ENCODE measurements around the gene GATA5. TPM values are rescaled to one million over a fixed set of nuclear protein-coding genes. Genes with fewer than 3 reads are reported as not detected.

Gene GATA5
- total RNA-seq, 1 experiment from 2014 or later = 1.4 TPM

DNA sequence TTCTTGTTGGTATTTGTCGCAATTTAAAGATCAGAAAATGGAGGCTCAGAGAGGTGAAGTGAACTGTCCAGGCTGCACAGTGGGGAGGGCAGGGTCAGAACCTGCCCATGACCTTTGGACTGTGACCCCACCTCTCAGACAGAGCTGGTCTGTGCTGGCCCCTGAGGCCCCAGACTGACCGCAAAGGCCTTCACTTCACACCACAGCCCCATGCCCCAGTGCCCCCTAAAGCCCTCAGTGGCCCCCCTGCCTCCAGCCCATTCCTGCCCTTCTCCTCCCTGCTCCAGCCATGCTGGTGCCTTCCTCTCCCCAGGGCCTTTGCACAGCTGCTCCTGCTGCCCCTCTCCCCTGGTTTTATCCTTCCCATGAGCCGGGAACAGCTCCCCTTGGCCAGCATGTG lies 39.1 kb downstream of the GATA5 start:
- H3K27me3 Mint-ChIP-seq (ENCODE audit: low read depth) = no peaks in the 10 kb centered on the region; the same call in none of the 2 replicates
- ChIA-PET POLR2A (no interaction called here), CTCF (interaction anchor here (1.4 kb wide), 1 partner anchor 112 kb away, joined by 3 read pairs; no protein-coding TSS in a partner anchor)
- no peak overlapping the region for H3K27ac Mint-ChIP-seq
- DNase-seq (ENCODE audit: low spot score) = no peak
- no peak overlapping the region for H3K4me3 Mint-ChIP-seq
- no peak for ATAC-seq
- TF ChIP-seq FOXJ3 (CRISPR knock-in tag; IDR thresholded peaks at IDR 0.05; ENCODE audit: borderline replicate concordance) (no peak), IRF2 (CRISPR knock-in tag; IDR thresholded peaks at IDR 0.05; ENCODE audit: borderline replicate concordance, low read depth) (no peak)
- H3K36me3 Mint-ChIP-seq = no peaks in the 10 kb centered on the region
- 0 out of 2 replicates have a peak, but pooled peaks cover under 1% of the 10 kb centered on the region for H3K4me1 Mint-ChIP-seq
- H3K9me3 Mint-ChIP-seq = no peaks in the 10 kb centered on the region; the same call in 1 of the 2 replicates

DNA sequence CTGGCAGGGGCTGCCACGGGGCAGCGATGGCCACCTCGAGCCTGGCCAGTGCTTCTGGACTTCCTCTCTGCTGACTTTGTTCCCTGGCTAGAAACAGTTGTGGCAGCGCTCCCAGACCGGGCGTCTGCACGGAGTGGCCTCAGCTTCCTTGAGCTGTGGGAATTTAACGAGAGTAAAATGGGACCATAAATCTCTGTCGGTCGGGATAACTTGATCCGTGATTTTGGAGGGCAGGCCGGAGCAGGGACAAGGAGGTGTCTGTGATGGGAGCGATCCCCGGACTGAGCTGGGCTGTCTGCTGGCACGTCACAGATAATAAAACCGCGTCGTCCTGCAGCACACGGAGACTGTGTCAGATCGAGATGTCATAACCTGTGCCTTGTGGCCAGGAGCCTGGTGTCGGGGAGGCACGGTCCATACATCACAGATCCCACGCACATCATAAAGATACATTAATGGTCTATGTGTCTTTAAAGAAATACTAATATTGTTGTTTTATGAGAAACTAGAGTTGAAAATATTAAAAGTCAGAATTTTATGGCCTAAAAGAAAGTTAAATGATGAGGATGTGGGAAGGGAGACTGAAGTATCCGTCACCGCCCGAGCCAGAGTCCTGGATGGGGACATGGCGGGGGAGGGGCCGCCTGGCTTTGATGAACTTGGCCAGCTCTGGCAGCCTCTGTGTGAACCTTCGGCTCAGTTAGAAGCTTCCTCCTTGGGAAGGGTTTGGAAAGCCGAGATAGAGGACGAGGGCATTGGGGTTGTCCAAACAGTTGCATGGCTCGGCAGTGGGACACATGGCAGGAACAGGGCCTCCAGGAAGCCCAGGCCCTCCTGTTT lies 41.9 kb downstream of the GATA5 start:
- H3K9me3 Mint-ChIP-seq = no peaks in the 10 kb centered on the region; the same call in 1 of the 2 replicates
- peak overlapping the region; percentile 13; the same call in 1 of the 2 replicates for H3K27ac Mint-ChIP-seq
- no peaks in the 10 kb centered on the region for H3K36me3 Mint-ChIP-seq
- H3K4me3 Mint-ChIP-seq = no peak overlapping the region
- no peaks in the 10 kb centered on the region; the same call in none of the 2 replicates for H3K27me3 Mint-ChIP-seq (ENCODE audit: low read depth)
- ChIA-PET POLR2A (no interaction called here), CTCF (interaction anchor here (1.2 kb wide), 1 partner anchor 24 kb away, joined by 3 read pairs; no protein-coding TSS in a partner anchor)
- DNase-seq (ENCODE audit: low spot score) (no peak), ATAC-seq (no peak)
- H3K4me1 Mint-ChIP-seq = peaks cover 17% of the 10 kb centered on the region
- TF ChIP-seq ATF1 (CRISPR knock-in tag; IDR thresholded peaks at IDR 0.05) (no peak), ELF4 (CRISPR knock-in tag; IDR thresholded peaks at IDR 0.05; ENCODE audit: low read depth) (no peak), CBFB (CRISPR knock-in tag; IDR thresholded peaks at IDR 0.05; ENCODE audit: low read depth) (no peak), NFYB (CRISPR knock-in tag; conservative IDR thresholded peaks at IDR 0.05; ENCODE audit: low read depth) (no peak), PRRX2 (CRISPR knock-in tag; IDR thresholded peaks at IDR 0.05) (no peak), ESRRA (CRISPR knock-in tag; IDR thresholded peaks at IDR 0.05; ENCODE audit: borderline replicate concordance) (no peak)
- TF ChIP-seq, protein P1, sequence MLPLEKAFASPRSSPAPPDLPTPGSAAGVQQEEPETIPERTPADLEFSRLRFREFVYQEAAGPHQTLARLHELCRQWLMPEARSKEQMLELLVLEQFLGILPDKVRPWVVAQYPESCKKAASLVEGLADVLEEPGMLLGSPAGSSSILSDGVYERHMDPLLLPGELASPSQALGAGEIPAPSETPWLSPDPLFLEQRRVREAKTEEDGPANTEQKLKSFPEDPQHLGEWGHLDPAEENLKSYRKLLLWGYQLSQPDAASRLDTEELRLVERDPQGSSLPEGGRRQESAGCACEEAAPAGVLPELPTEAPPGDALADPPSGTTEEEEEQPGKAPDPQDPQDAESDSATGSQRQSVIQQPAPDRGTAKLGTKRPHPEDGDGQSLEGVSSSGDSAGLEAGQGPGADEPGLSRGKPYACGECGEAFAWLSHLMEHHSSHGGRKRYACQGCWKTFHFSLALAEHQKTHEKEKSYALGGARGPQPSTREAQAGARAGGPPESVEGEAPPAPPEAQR (CRISPR knock-in tag; IDR thresholded peaks at IDR 0.05) = no peak
- TF ChIP-seq, protein P2, sequence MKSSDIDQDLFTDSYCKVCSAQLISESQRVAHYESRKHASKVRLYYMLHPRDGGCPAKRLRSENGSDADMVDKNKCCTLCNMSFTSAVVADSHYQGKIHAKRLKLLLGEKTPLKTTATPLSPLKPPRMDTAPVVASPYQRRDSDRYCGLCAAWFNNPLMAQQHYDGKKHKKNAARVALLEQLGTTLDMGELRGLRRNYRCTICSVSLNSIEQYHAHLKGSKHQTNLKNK (CRISPR knock-in tag; IDR thresholded peaks at IDR 0.05) = no peak
- TF ChIP-seq, protein P3, sequence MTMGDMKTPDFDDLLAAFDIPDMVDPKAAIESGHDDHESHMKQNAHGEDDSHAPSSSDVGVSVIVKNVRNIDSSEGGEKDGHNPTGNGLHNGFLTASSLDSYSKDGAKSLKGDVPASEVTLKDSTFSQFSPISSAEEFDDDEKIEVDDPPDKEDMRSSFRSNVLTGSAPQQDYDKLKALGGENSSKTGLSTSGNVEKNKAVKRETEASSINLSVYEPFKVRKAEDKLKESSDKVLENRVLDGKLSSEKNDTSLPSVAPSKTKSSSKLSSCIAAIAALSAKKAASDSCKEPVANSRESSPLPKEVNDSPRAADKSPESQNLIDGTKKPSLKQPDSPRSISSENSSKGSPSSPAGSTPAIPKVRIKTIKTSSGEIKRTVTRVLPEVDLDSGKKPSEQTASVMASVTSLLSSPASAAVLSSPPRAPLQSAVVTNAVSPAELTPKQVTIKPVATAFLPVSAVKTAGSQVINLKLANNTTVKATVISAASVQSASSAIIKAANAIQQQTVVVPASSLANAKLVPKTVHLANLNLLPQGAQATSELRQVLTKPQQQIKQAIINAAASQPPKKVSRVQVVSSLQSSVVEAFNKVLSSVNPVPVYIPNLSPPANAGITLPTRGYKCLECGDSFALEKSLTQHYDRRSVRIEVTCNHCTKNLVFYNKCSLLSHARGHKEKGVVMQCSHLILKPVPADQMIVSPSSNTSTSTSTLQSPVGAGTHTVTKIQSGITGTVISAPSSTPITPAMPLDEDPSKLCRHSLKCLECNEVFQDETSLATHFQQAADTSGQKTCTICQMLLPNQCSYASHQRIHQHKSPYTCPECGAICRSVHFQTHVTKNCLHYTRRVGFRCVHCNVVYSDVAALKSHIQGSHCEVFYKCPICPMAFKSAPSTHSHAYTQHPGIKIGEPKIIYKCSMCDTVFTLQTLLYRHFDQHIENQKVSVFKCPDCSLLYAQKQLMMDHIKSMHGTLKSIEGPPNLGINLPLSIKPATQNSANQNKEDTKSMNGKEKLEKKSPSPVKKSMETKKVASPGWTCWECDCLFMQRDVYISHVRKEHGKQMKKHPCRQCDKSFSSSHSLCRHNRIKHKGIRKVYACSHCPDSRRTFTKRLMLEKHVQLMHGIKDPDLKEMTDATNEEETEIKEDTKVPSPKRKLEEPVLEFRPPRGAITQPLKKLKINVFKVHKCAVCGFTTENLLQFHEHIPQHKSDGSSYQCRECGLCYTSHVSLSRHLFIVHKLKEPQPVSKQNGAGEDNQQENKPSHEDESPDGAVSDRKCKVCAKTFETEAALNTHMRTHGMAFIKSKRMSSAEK (CRISPR knock-in tag; IDR thresholded peaks at IDR 0.05; ENCODE audit: borderline replicate concordance) = no peak
- TF ChIP-seq, protein P4, sequence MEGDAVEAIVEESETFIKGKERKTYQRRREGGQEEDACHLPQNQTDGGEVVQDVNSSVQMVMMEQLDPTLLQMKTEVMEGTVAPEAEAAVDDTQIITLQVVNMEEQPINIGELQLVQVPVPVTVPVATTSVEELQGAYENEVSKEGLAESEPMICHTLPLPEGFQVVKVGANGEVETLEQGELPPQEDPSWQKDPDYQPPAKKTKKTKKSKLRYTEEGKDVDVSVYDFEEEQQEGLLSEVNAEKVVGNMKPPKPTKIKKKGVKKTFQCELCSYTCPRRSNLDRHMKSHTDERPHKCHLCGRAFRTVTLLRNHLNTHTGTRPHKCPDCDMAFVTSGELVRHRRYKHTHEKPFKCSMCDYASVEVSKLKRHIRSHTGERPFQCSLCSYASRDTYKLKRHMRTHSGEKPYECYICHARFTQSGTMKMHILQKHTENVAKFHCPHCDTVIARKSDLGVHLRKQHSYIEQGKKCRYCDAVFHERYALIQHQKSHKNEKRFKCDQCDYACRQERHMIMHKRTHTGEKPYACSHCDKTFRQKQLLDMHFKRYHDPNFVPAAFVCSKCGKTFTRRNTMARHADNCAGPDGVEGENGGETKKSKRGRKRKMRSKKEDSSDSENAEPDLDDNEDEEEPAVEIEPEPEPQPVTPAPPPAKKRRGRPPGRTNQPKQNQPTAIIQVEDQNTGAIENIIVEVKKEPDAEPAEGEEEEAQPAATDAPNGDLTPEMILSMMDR (IDR thresholded peaks at IDR 0.05) = no peak
- TF ChIP-seq, protein P5, sequence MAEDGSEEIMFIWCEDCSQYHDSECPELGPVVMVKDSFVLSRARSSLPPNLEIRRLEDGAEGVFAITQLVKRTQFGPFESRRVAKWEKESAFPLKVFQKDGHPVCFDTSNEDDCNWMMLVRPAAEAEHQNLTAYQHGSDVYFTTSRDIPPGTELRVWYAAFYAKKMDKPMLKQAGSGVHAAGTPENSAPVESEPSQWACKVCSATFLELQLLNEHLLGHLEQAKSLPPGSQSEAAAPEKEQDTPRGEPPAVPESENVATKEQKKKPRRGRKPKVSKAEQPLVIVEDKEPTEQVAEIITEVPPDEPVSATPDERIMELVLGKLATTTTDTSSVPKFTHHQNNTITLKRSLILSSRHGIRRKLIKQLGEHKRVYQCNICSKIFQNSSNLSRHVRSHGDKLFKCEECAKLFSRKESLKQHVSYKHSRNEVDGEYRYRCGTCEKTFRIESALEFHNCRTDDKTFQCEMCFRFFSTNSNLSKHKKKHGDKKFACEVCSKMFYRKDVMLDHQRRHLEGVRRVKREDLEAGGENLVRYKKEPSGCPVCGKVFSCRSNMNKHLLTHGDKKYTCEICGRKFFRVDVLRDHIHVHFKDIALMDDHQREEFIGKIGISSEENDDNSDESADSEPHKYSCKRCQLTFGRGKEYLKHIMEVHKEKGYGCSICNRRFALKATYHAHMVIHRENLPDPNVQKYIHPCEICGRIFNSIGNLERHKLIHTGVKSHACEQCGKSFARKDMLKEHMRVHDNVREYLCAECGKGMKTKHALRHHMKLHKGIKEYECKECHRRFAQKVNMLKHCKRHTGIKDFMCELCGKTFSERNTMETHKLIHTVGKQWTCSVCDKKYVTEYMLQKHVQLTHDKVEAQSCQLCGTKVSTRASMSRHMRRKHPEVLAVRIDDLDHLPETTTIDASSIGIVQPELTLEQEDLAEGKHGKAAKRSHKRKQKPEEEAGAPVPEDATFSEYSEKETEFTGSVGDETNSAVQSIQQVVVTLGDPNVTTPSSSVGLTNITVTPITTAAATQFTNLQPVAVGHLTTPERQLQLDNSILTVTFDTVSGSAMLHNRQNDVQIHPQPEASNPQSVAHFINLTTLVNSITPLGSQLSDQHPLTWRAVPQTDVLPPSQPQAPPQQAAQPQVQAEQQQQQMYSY (CRISPR knock-in tag; IDR thresholded peaks at IDR 0.05) = no peak
- TF ChIP-seq, protein P6, sequence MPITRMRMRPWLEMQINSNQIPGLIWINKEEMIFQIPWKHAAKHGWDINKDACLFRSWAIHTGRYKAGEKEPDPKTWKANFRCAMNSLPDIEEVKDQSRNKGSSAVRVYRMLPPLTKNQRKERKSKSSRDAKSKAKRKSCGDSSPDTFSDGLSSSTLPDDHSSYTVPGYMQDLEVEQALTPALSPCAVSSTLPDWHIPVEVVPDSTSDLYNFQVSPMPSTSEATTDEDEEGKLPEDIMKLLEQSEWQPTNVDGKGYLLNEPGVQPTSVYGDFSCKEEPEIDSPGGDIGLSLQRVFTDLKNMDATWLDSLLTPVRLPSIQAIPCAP (CRISPR knock-in tag; IDR thresholded peaks at IDR 0.05) = no peak
- TF ChIP-seq, protein P7, sequence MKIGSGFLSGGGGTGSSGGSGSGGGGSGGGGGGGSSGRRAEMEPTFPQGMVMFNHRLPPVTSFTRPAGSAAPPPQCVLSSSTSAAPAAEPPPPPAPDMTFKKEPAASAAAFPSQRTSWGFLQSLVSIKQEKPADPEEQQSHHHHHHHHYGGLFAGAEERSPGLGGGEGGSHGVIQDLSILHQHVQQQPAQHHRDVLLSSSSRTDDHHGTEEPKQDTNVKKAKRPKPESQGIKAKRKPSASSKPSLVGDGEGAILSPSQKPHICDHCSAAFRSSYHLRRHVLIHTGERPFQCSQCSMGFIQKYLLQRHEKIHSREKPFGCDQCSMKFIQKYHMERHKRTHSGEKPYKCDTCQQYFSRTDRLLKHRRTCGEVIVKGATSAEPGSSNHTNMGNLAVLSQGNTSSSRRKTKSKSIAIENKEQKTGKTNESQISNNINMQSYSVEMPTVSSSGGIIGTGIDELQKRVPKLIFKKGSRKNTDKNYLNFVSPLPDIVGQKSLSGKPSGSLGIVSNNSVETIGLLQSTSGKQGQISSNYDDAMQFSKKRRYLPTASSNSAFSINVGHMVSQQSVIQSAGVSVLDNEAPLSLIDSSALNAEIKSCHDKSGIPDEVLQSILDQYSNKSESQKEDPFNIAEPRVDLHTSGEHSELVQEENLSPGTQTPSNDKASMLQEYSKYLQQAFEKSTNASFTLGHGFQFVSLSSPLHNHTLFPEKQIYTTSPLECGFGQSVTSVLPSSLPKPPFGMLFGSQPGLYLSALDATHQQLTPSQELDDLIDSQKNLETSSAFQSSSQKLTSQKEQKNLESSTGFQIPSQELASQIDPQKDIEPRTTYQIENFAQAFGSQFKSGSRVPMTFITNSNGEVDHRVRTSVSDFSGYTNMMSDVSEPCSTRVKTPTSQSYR (CRISPR knock-in tag; IDR thresholded peaks at IDR 0.05) = no peak

Data from WTC11 (cell line).